Tibial nerve (tissue), 4 donors: ENCODE data around the gene DMKN. TPM values are rescaled to one million over a fixed set of nuclear protein-coding genes. Genes with fewer than 3 reads are reported as not detected.
"Not testable (repeated sequence)": the region's sequence is repeated elsewhere in the genome, so short reads cannot be mapped to it uniquely, and the experiment has no call there.

Experiments used
- DNase-seq, 2 donors: peaks; one replicate each; pipeline ENCODE4 v3.0.0-alpha.2; 2019; ENCODE audit warnings: low spot score in 2 of 2
- H3K27ac ChIP-seq, 4 donors: fragments of 200-600 bp; sonication (generic) in 3 of 4; one replicate each; pipeline ENCODE4 v1.5.1; 2017 to 2019; ENCODE audit warnings: mild to moderate bottlenecking in 1 of 4
- H3K27me3 ChIP-seq, 2 donors: fragments of 200-600 bp; sonication (generic) in 1 of 2; one replicate each; pipeline versions ENCODE4 v1.5.1 to v1.6.0; 2017 to 2019
- H3K36me3 ChIP-seq, 3 donors: fragments of 200-600 bp; sonication (generic); one replicate each; pipeline ENCODE4 v1.5.1; 2018 to 2019
- H3K4me1 ChIP-seq, 4 donors: fragments of 200-600 bp; sonication (generic) in 3 of 4; one replicate each; pipeline ENCODE4 v1.5.1; 2017 to 2019
- H3K4me3 ChIP-seq, 4 donors: fragments of 200-600 bp; sonication (generic) in 3 of 4; one replicate each; pipeline ENCODE4 v1.5.1; 2017 to 2019; ENCODE audit warnings: mild to moderate bottlenecking in 1 of 4, moderate library complexity in 1 of 4
- H3K9me3 ChIP-seq, 4 donors: fragments of 200-600 bp; sonication (generic) in 3 of 4; one replicate each; pipeline ENCODE4 v1.5.1; 2017 to 2019
- EP300 ChIP-seq, 2 donors: sonication (generic); formaldehyde crosslinking; IDR thresholded peaks; one replicate each; pipeline ENCODE4 v1.6.1; 2017; ENCODE audit warnings: antibody characterized with exemption in 2 of 2, mild to moderate bottlenecking in 1 of 2
- POLR2A ChIP-seq, 2 donors: fragments of 450-650 bp; IDR thresholded peaks; one replicate each; pipeline ENCODE4 v1.6.1; 2017; ENCODE audit warnings: antibody characterized with exemption in 2 of 2, mild to moderate bottlenecking in 2 of 2, moderate library complexity in 2 of 2
- WGBS, 2 donors: methylation state at CpG; one replicate each; pipeline ENCODE4 v1.1.5; 2018; 5-methylcytosine and 5-hydroxymethylcytosine counted together
- total RNA-seq, 4 donors: library from RNA; depleted of rRNA; stranded (reverse); fragments of >200 nt; gene quantifications; one replicate each; pipeline ENCODE4 v1.1.0, GENCODE V29; 2016
- TF ChIP-seq, protein P1 (sequence below), 5 experiments: fragments of 200-600 bp in 3 of 5; fragments of 450-650 bp in 2 of 5; sonication (generic) in 3 of 5; IDR thresholded peaks; one replicate each; pipeline ENCODE4 v1.5.1; 2016 to 2019; ENCODE audit warnings: antibody characterized with exemption in 5 of 5, mild to moderate bottlenecking in 3 of 5, moderate library complexity in 2 of 5

Gene DMKN
- total RNA-seq, 4 donors from 2014 or later = 8.2 to 33.5 (median 26.5) TPM

DNA sequence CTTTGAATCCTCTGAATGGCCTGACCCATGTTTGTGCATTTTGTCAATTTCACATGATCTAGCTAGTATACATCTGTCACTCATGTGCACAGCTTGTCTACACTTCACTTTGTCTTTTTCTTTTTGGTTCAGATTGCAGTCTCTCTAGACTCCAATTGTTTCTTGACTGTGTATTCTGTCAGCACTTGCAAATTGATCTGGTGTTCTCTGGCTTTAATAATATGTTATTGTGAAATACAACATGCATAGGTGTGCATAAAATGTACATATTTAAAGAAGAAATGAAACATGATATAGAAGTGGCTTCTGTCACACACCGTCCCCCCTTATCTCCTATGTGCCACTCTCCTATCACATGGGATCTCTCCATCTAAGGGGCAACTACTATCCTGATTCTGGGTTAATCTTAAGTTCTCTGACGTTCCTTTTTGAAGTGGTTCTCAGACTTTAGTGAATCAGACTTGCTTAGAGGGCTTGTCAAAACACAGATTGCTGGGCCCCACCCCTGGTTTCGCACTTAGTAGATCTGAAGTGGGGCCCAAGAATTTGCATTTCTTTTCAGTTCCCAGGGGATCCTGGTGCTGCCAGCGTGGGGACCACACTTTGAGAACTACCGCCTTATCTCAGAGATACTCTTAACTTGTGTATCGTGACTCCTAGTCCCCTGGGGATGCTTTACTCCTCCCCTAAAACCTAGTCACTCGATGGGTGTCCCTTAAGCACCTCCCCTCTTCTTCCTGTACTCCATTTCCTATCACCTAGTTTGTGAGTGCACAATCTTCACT lies 29.0 kb downstream of the DMKN start:
- Histone ChIP-seq H3K9me3 (no peaks in the 10 kb centered on the region), H3K4me3 (no peak overlapping the region), H3K36me3 (no peaks in the 10 kb centered on the region), H3K4me1 (no peaks in the 10 kb centered on the region), H3K27ac (no peak overlapping the region), H3K27me3 (peaks cover 0 to 8% of the 10 kb centered on the region in 2 donors)
- no peak for TF ChIP-seq EP300 (IDR thresholded peaks at IDR 0.05)
- TF ChIP-seq, protein P1, sequence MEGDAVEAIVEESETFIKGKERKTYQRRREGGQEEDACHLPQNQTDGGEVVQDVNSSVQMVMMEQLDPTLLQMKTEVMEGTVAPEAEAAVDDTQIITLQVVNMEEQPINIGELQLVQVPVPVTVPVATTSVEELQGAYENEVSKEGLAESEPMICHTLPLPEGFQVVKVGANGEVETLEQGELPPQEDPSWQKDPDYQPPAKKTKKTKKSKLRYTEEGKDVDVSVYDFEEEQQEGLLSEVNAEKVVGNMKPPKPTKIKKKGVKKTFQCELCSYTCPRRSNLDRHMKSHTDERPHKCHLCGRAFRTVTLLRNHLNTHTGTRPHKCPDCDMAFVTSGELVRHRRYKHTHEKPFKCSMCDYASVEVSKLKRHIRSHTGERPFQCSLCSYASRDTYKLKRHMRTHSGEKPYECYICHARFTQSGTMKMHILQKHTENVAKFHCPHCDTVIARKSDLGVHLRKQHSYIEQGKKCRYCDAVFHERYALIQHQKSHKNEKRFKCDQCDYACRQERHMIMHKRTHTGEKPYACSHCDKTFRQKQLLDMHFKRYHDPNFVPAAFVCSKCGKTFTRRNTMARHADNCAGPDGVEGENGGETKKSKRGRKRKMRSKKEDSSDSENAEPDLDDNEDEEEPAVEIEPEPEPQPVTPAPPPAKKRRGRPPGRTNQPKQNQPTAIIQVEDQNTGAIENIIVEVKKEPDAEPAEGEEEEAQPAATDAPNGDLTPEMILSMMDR (IDR thresholded peaks at IDR 0.05) = no peak
- no peak for TF ChIP-seq POLR2A (IDR thresholded peaks at IDR 0.05)
- 50 to 62% methylated on average over 7 of the region's 7 CpGs for WGBS, 2 donors
- no peak for DNase-seq

DNA sequence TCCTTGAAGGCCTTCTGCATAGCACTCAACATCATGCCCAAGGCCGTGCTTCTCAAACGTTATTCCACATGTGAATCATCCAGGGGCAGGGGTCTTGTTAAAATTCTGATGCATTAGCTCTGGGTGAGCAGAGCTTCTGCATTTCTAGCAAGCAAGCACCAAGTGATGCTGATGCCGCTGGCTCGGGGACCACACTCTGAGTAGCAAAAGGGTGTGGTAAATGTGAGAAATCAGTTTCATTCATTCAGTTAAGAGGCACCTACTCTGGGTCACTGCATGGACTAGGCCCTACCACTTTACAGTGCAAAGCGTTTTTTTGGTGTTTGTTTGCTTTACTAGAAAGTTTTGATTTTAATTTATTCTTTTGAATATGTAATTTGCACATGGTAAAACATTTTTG lies 30.4 kb downstream of the DMKN start:
- H3K4me1 ChIP-seq = no peaks in the 10 kb centered on the region
- TF ChIP-seq, protein P1 (IDR thresholded peaks at IDR 0.05) = no peak
- no peak for TF ChIP-seq EP300 (IDR thresholded peaks at IDR 0.05)
- no peak for TF ChIP-seq POLR2A (IDR thresholded peaks at IDR 0.05)
- WGBS, 2 donors = 72 to 74% methylated on average over 5 of the region's 5 CpGs
- no peak overlapping the region for H3K27ac ChIP-seq
- H3K4me3 ChIP-seq = no peak overlapping the region
- no peak for DNase-seq
- H3K27me3 ChIP-seq = peaks cover 0 to 3% of the 10 kb centered on the region in 2 donors
- H3K36me3 ChIP-seq = no peaks in the 10 kb centered on the region
- H3K9me3 ChIP-seq = no peaks in the 10 kb centered on the region

DNA sequence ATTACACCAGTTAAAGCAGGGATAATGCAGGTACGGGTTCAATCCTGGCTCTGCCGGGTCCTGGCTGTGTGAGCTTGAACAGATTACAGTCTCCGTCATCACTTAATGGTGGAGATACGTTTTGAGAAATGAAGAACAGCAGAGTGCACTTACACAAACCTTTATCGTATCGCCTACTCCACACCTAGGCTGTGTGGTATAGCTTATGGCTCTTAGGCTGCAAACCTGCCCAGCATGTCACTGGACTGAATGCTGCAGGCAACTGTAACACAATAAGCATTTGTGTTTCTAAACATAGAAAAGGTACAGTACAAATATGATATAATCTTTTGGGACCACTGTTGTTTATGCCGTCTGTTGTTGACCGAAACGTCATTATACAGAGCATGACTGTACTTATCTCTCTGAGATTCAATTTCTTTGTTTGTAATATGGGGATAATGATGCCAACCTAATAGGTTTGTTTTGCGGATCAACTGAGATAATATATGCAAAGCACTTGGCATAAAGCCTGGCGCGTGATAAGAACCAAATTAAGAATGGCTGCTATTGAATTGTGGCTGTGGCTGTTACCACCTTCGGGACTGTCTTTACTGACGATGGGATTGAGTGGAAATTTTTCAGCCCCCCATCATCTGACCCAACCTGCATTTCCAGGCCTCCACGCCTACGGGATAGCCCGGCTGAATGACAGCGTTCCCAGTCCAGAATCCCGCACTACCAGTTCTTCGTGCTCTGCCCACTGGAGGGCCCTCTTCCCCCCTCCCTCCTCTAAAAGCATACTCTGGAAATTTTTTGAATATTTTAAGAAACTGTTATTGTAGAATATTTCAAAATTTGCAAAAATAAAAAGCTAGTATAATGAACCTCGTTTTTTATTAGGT lies 34.4 kb downstream of the DMKN start:
- H3K27ac ChIP-seq = no peak overlapping the region
- WGBS, 2 donors = 76 to 77% methylated on average over 21 of the region's 21 CpGs

DNA sequence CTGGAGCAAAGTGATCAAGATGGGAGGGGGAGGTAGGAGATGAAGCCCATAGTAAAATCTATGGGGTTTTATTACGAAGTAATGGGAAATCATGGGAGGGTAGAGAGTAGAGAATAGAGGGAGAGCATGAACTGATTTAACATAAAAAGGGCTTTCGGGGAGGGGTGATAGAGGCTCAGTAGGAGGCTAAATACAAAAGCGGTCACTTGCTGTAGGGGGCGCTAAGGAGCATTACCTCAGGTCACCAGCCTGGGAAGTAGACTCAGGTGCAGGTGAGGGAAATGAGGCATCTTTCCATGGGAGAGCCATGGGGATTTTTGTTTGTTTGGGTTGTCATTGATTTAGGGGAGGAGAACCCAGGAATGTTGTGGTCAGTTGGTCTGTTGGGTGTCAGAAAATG lies 37.3 kb downstream of the DMKN start:
- Histone ChIP-seq H3K4me3 (no peak overlapping the region), H3K36me3 (no peaks in the 10 kb centered on the region), H3K27me3 (no peaks in the 10 kb centered on the region), H3K27ac (no peak overlapping the region), H3K9me3 (no peaks in the 10 kb centered on the region), H3K4me1 (no peaks in the 10 kb centered on the region)
- TF ChIP-seq EP300 (IDR thresholded peaks at IDR 0.05) (no peak), POLR2A (IDR thresholded peaks at IDR 0.05) (no peak)
- TF ChIP-seq, protein P1 (IDR thresholded peaks at IDR 0.05) = no peak
- 38 to 47% methylated on average over 4 of the region's 4 CpGs for WGBS, 2 donors
- no peak for DNase-seq

More for the DNA sequence above, 34.4 kb downstream of the DMKN start:
- Histone ChIP-seq H3K27me3 (peaks cover 0 to 3% of the 10 kb centered on the region in 2 donors), H3K36me3 (no peaks in the 10 kb centered on the region), H3K9me3 (no peaks in the 10 kb centered on the region), H3K4me1 (no peaks in the 10 kb centered on the region), H3K4me3 (no peak overlapping the region)
- TF ChIP-seq EP300 (IDR thresholded peaks at IDR 0.05) = no peak
- TF ChIP-seq, protein P1 (IDR thresholded peaks at IDR 0.05) = no peak
- TF ChIP-seq POLR2A (IDR thresholded peaks at IDR 0.05) = no peak
- DNase-seq = no peak

DNA sequence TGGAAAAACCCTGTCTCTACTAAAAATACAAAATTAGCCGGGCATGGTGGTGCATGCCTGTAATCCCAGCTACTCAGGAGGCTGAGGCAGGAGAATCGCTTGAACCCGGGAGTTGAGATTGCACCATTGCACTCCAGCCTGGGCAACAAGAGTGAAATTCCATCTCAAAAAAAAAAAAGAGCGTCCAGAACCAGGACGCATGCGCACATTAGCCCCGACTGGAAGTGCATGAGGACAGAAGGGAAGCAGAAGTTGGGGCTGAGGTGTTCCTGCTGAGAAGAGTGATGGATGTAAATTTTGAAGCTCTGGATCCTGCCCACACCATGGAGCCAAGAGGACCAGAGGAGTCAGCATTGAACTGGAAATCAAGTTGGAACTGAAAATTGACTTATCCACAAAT lies 38.9 kb downstream of the DMKN start:
- H3K4me1 ChIP-seq, H3K36me3 ChIP-seq, H3K9me3 ChIP-seq, H3K27ac ChIP-seq, DNase-seq, H3K27me3 ChIP-seq, H3K4me3 ChIP-seq: not testable (repeated sequence)
- WGBS, 2 donors = 95% methylated on average over 7 of the region's 7 CpGs
